Measurements from ENCODE around the gene TULP1.

TULP1 gene

GRCh38 chr6:35454391-35455110 lies 58.1 kb downstream of the TULP1 start:
- DNase-seq = peak; percentile 17

DNA sequence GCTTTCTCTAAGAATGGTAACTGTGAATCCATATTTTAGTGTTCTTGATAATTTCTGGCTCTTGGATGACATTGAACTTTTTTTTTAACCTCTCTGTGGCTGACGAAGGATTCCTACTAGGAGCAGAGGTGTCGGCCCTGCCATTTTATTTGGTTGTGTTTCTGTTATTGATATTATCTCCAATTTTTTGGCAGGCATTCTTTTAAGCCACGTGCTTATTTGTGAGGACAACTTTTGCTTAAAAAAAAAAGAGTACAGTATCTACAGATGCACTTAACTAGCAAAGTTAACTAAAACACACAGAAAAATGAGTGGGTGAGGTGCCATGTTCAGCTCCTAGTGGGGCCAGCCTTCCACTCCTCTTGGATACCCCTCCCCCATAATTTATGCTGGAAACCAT lies 59.5 kb downstream of the TULP1 start:
- DNase-seq = no peak

- DNase-seq = peak; percentile 94
These were observed 60.3 kb downstream of the TULP1 start, which contains the start of gene FANCE for GRCh38 chr6:35452183-35453090. Gene FANCE, plus strand, starts transcription at chr6:35452338. Its CDS starts 208 bp downstream, at chr6:35452546.

GRCh38 chr6:35451354-35452182 lies 61.1 kb downstream of the TULP1 start:
- no peak for DNase-seq

DNA sequence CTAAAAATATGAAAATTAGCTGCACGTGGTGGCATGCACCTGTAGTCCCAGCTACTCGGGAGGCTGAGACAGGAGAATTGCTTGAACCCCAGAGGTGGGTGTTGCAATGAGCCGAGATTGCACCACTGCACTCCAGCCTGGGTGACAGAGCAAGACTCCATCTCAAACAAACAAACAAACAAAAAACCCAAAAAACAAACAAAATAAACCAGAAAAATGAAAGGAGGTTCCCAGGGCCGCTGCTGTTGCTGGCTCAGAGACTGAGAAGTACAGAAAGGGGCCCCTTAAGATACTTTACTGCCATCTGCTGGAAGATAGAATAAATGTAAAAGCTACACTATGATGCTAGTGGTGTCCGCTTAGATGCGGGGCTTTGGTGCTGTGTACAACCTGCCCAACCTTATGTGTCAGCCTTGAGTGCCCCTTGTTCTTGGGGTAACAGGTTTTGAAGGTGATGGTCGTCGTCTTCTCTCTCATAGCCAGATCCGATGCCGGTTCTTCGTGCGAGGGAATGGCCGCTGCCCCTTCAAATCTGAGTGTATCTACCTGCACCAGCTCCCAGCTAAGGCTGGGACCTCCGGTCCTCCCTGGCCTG lies 63.3 kb downstream of the TULP1 start:
- peak; percentile 85 for DNase-seq

- no peak for DNase-seq
These were observed 64.5 kb downstream of the TULP1 start for GRCh38 chr6:35448191-35448590.

All from inflammatory macrophage treated with lipopolysaccharide for 4 hours (primary cell).